Adrenal gland (tissue), 5 donors: Measurements from ENCODE around the gene FNDC3B.

ENCODE experiments used
- CTCF ChIP-seq, 6 experiments: fragments of 450-650 bp in 4 of 6; fragments of 200-600 bp in 2 of 6; sonication (generic) in 1 of 6; IDR thresholded peaks; 1 replicate in 5 of 6; 2 replicates in 1 of 6; pipeline versions ENCODE4 v1.5.1 to v1.8.0; 2016 to 2021; ENCODE audit warnings: antibody characterized with exemption in 6 of 6, mild to moderate bottlenecking in 2 of 6, moderate library complexity in 1 of 6
- POLR2A ChIP-seq, 2 donors: fragments of 450-650 bp; IDR thresholded peaks; one replicate each; pipeline ENCODE4 v1.6.1; 2017; ENCODE audit warnings: antibody characterized with exemption in 2 of 2, mild to moderate bottlenecking in 2 of 2, moderate library complexity in 1 of 2
- donor health status: DM: no; HTN: no; CAD: no.

- TF ChIP-seq CTCF (IDR thresholded peaks at IDR 0.05) (no peak), POLR2A (IDR thresholded peaks at IDR 0.05) (no peak)
Observed at GRCh38 chr3:172346161-172346560, 306.8 kb downstream of the FNDC3B start.
